Measurements from ENCODE around the gene BANF2.
"Not testable (repeated sequence)": the region's sequence is repeated elsewhere in the genome, so short reads cannot be mapped to it uniquely, and the experiment has no call there.

Gene BANF2

GRCh38 chr20:17683218-17684076 lies 16.3 kb upstream of the BANF2 start:
- no peak for DNase-seq

- no peak for DNase-seq
Measured at GRCh38 chr20:17684077-17684888, 15.5 kb upstream of the BANF2 start.

GRCh38 chr20:17685168-17685567 lies 14.6 kb upstream of the BANF2 start:
- DNase-seq: no peak

- no peak for DNase-seq
Measured at GRCh38 chr20:17687800-17688199, 12.0 kb upstream of the BANF2 start.

GRCh38 chr20:17688965-17689364 lies 10.8 kb upstream of the BANF2 start:
- no peak for DNase-seq

- no peak for DNase-seq
Measured at GRCh38 chr20:17690144-17690543, 9.6 kb upstream of the BANF2 start.

- no peak for DNase-seq
Measured at GRCh38 chr20:17691758-17692157, 8.0 kb upstream of the BANF2 start.

GRCh38 chr20:17693444-17694001 lies 6.2 kb upstream of the BANF2 start:
- DNase-seq: no peak

- no peak for DNase-seq
Measured at GRCh38 chr20:17694767-17695166, 5.0 kb upstream of the BANF2 start.

GRCh38 chr20:17696287-17696686 lies 3.5 kb upstream of the BANF2 start:
- no peak for DNase-seq

GRCh38 chr20:17697171-17697570 lies 2.6 kb upstream of the BANF2 start:
- no peak for DNase-seq

GRCh38 chr20:17698384-17698783 lies 1.4 kb upstream of the BANF2 start:
- no peak for DNase-seq

GRCh38 chr20:17700637-17701036 lies 871 bp downstream of the BANF2 start:
- no peak for DNase-seq

- no peak for DNase-seq
Measured at GRCh38 chr20:17701826-17702225, 2.1 kb downstream of the BANF2 start.

GRCh38 chr20:17704589-17705317 lies 5.0 kb downstream of the BANF2 start:
- no peak for DNase-seq

- DNase-seq: no peak
Measured at GRCh38 chr20:17705916-17706315, 6.2 kb downstream of the BANF2 start.

GRCh38 chr20:17706632-17707031 lies 6.9 kb downstream of the BANF2 start:
- DNase-seq: no peak

GRCh38 chr20:17707951-17708350 lies 8.2 kb downstream of the BANF2 start:
- DNase-seq: not testable (repeated sequence)

GRCh38 chr20:17708675-17709360 lies 9.1 kb downstream of the BANF2 start:
- DNase-seq: no peak

- DNase-seq: no peak
Measured at GRCh38 chr20:17709361-17710293, 9.9 kb downstream of the BANF2 start.

Data from DMS79 treated with DMSO at 0.1 percent for 48 hours (cell line).